ENCODE data around the gene CFAP100. TPM values are rescaled to one million over a fixed set of nuclear protein-coding genes. Genes with fewer than 3 reads are reported as not detected.
A peak's percentile ranks its signal among the peaks of the same experiment; 100 is the strongest.

Gene CFAP100
- total RNA-seq, result not detected in 3 replicates

DNA sequence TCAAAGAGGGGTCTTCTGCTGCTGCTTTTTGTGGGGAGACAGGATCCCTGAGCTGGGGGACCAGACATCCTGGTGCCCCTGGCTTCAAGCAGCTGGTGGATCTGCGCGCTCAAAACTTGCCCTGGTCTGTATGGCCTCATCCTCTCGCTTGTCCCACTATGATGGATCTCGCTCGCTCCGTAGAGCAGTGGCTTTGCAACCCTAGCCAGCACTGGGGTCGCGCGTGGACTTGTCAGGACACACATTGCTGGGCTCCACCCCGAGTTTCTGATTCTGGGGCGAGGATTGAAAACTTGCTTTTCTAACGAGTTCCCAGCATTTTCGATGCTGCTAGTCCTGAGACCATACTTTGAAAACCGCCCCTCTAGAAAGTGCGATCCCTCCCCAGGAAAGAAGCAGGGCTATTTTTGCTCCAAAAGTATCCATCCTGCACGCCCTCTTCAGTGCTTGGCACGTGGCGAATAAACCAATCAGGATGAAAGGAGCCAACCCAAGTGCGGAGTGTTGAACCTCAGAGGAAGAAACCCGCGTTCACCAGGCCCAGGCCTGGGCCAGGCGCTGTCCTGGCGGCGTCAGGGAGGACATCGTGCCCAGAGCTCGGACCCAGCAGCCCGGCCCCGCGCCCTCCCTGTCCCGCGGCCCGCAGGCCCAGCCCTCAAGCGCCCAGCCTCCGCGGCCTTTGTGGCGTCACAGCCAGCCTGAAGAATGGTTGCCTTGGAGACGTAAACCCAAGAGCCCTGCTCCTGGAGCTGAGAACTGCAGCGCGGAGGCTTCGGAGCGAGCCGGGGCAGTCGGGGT lies at the start of gene CFAP100:
CFAP100 (plus strand) TSS at position 731 of the 798 bp plus-strand sequence. CDS start 1,092 bp downstream, outside the sequence.
- Mint-ChIP-seq H3K4me1 (peaks cover 3% of the 10 kb centered on the region), H3K27me3 (ENCODE audit: low read depth) (peaks cover 57% of the 10 kb centered on the region), H3K4me3 (peak within 1 kb of the TSS; percentile 50), H3K9me3 (peaks cover 4% of the 10 kb centered on the region), H3K27ac (no peak within 1 kb of the TSS), H3K36me3 (no peaks in the 10 kb centered on the region)
- TF ChIP-seq, protein P1, sequence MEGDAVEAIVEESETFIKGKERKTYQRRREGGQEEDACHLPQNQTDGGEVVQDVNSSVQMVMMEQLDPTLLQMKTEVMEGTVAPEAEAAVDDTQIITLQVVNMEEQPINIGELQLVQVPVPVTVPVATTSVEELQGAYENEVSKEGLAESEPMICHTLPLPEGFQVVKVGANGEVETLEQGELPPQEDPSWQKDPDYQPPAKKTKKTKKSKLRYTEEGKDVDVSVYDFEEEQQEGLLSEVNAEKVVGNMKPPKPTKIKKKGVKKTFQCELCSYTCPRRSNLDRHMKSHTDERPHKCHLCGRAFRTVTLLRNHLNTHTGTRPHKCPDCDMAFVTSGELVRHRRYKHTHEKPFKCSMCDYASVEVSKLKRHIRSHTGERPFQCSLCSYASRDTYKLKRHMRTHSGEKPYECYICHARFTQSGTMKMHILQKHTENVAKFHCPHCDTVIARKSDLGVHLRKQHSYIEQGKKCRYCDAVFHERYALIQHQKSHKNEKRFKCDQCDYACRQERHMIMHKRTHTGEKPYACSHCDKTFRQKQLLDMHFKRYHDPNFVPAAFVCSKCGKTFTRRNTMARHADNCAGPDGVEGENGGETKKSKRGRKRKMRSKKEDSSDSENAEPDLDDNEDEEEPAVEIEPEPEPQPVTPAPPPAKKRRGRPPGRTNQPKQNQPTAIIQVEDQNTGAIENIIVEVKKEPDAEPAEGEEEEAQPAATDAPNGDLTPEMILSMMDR (IDR thresholded peaks at IDR 0.05; ENCODE audit: unreplicated experiment), result no peak
- DNase-seq (ENCODE audit: low spot score in 2 of 2, unreplicated experiment in 2 of 2), result no peak

DNA sequence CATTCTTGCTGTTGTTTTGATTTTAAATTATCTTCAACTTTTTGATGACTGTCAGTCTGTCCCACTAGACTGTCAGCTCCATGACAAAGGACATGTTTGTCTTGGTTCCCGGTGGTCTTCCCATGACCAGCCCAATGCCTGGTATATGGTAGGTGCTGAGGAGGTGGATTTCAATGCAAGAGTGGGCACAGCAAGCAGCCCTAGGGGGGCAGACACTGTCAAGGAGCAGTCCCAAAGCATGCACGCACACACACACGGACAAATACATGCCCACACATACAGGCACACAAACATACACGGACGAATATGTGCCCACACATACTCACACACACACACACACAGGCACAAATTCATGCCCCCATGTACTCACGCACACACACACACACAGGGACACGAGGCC lies 49.5 kb upstream of the CFAP100 start:
- no peaks in the 10 kb centered on the region for H3K36me3 Mint-ChIP-seq
- no peak overlapping the region for H3K27ac Mint-ChIP-seq
- H3K4me3 Mint-ChIP-seq, result no peak overlapping the region
- no peaks in the 10 kb centered on the region for H3K27me3 Mint-ChIP-seq (ENCODE audit: low read depth)
- no peaks in the 10 kb centered on the region for H3K9me3 Mint-ChIP-seq
- DNase-seq (ENCODE audit: low spot score in 2 of 2, unreplicated experiment in 2 of 2), result no peak
- no peaks in the 10 kb centered on the region for H3K4me1 Mint-ChIP-seq
- TF ChIP-seq, protein P1 (IDR thresholded peaks at IDR 0.05; ENCODE audit: unreplicated experiment), result no peak

DNA sequence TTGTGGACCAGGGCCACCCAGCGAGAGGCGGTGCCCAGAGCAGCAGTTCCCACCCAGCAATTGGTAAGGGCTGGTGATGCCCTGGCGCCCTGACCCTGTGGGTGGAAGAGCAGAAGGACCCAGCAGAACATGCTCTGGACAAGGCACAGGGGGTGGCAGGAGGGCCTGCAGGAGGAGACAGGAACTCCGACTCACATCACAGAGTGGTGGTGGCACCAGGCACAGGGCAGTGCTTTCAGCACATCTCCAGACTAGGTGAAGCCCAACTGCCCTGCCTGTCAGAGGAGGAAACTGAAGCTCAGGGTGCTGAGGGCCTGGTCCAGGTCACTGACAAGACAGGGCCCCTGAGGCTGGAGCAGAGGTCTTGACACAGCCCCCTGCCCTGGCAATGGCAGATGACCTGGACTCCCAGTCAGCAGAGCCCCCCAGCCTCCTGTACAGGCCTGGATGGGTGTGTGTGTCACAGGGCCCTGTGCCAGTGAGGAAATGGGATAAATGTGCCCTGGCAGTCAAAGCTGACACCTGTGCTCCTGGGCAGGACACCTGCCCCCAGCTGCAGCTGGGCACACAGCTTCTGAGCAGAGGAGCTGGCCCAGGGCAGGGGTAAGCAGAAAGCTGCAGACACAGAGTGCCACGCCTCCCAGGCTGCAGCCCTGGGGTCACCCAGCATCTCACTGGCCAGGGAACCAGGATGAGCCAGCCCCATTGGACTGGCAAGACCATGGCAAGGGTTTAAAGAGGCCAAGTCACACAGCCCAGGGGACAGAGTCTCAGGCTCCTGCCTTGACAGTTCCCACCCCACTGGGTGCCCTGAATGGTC lies 48.9 kb upstream of the CFAP100 start:
- TF ChIP-seq, protein P1 (IDR thresholded peaks at IDR 0.05; ENCODE audit: unreplicated experiment), result no peak
- no peak overlapping the region for H3K4me3 Mint-ChIP-seq
- H3K9me3 Mint-ChIP-seq, result no peaks in the 10 kb centered on the region
- DNase-seq (ENCODE audit: low spot score in 2 of 2, unreplicated experiment in 2 of 2), result peak in 1 of 2 experiments; percentile 17
- no peak overlapping the region for H3K27ac Mint-ChIP-seq
- H3K27me3 Mint-ChIP-seq (ENCODE audit: low read depth), result no peaks in the 10 kb centered on the region
- H3K36me3 Mint-ChIP-seq, result no peaks in the 10 kb centered on the region
- no peaks in the 10 kb centered on the region for H3K4me1 Mint-ChIP-seq

DNA sequence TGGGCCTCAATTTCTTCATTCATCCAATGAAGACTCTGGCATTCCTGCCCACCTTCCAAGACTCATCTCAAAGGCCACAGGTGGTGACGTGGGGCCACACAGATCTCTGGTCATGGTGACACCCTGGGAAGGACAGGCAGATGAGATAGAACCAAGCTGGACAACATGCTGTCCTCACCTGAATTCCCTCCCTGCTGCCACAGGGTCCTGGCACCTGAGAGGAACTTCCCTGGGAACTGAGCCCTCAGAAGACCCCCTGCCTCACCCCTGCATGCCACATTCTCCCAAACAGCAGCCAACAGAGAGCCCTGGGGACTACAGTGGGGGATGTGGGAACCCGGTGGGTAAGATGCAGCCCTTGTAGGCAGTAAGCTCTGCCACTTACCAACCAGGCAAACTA lies 48.2 kb upstream of the CFAP100 start:
- DNase-seq (ENCODE audit: low spot score in 2 of 2, unreplicated experiment in 2 of 2), result peak in 1 of 2 experiments; percentile 5
- H3K27ac Mint-ChIP-seq, result no peak overlapping the region
- no peaks in the 10 kb centered on the region for H3K36me3 Mint-ChIP-seq
- no peaks in the 10 kb centered on the region for H3K4me1 Mint-ChIP-seq
- H3K4me3 Mint-ChIP-seq, result no peak overlapping the region
- H3K27me3 Mint-ChIP-seq (ENCODE audit: low read depth), result no peaks in the 10 kb centered on the region
- H3K9me3 Mint-ChIP-seq, result no peaks in the 10 kb centered on the region
- TF ChIP-seq, protein P1 (IDR thresholded peaks at IDR 0.05; ENCODE audit: unreplicated experiment), result no peak

DNA sequence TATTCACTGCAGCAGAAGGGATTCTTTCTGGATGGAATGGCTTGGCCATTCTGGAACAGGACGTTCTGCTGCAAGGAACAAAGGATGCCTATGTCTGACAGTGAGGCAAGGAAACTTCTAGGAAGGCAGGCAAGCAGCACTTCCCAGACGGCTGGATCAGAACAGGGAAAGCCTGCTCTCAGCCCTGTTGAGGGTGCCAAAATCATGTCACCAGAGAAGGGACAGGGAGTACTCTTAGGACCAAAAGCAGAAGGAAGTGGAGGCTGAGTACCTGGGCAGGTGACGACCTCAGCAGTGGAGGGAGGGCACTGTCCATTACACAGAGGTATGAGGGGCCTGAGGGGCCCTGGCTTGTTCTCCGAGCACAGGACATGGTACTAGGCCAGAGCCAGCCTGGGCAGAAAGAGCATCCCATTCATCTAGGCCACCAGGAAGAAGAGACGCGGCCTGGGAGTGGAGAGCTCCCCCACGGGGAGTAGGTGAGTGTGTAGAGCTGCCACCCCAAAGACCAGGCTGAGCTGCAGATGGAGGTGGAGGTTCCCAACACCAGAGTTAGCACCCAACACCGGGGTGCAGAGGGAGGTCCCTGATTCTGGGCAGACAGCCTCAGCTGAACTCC lies 47.1 kb upstream of the CFAP100 start:
- Mint-ChIP-seq H3K4me3 (no peak overlapping the region), H3K27me3 (ENCODE audit: low read depth) (no peaks in the 10 kb centered on the region), H3K9me3 (no peaks in the 10 kb centered on the region), H3K36me3 (no peaks in the 10 kb centered on the region), H3K4me1 (no peaks in the 10 kb centered on the region), H3K27ac (no peak overlapping the region)
- TF ChIP-seq, protein P1 (IDR thresholded peaks at IDR 0.05; ENCODE audit: unreplicated experiment), result no peak
- peak in 1 of 2 experiments; percentile 3 for DNase-seq (ENCODE audit: low spot score in 2 of 2, unreplicated experiment in 2 of 2)

Data from mesothelial cell of epicardium (in vitro differentiated cells).